Chondrocyte (in vitro differentiated cells): ENCODE data around the gene TOMT. TPM values are rescaled to one million over a fixed set of nuclear protein-coding genes. Genes with fewer than 3 reads are reported as not detected.

Source experiments
- DNase-seq: peaks from one replicate; pipeline ENCODE4 v3.0.0; 2021; ENCODE audit warnings: mixed read lengths, low spot score
- H3K27ac Mint-ChIP-seq: one replicate; pipeline ENCODE4 v1.8.0; 2021; ENCODE audit warnings: mild to moderate bottlenecking, moderate library complexity, mixed read lengths; ENCODE audit not compliant: unreplicated experiment
- H3K27me3 Mint-ChIP-seq: 2 replicates; pipeline ENCODE4 v1.8.0; 2021; ENCODE audit warnings: low read depth, mixed read lengths
- H3K36me3 Mint-ChIP-seq: 2 replicates; pipeline ENCODE4 v1.8.0; 2021; ENCODE audit warnings: low read depth, mixed read lengths
- H3K4me1 Mint-ChIP-seq: 2 replicates; pipeline ENCODE4 v1.8.0; 2021; ENCODE audit warnings: low read depth, mild to moderate bottlenecking, mixed read lengths
- H3K4me3 Mint-ChIP-seq: one replicate; pipeline ENCODE4 v1.8.0; 2021; ENCODE audit warnings: mild to moderate bottlenecking, moderate library complexity, mixed read lengths; ENCODE audit not compliant: unreplicated experiment
- H3K9me3 Mint-ChIP-seq: 2 replicates; pipeline ENCODE4 v1.8.0; 2021; ENCODE audit warnings: low read depth, mixed read lengths
- long read RNA-seq: library from polyadenylated mRNA; stranded (forward); transcript quantifications from one replicate; pipeline ENCODE4 v2.0.0, GENCODE V29; 2021
- total RNA-seq: library from RNA; stranded (reverse); gene quantifications from 3 replicates; pipeline ENCODE4 v1.2.1, GENCODE V29; 2021
- TF ChIP-seq, protein P1 (sequence below): fragments of 200-600 bp; sonication (generic); IDR thresholded peaks from 2 replicates; pipeline ENCODE4 v1.5.0; 2021; ENCODE audit warnings: antibody characterized with exemption, mild to moderate bottlenecking, moderate library complexity

TOMT gene
- not detected in 3 replicates for total RNA-seq
- long read RNA-seq = 0 reads

DNA sequence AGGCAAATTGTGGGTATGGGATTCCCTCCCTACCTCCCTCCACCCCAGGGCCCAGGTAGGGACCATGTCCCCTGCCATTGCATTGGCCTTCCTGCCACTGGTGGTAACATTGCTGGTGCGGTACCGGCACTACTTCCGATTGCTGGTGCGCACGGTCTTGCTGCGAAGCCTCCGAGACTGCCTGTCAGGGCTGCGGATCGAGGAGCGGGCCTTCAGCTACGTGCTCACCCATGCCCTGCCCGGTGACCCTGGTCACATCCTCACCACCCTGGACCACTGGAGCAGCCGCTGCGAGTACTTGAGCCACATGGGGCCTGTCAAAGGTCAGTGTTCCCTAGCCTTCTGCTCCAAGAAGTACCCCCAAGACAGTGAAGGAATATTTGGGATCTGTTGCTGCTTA, at the start of gene TOMT:
Gene TOMT (plus strand): TSS at position 37 of the 400 bp plus-strand sequence. CDS start 28 bp downstream, at position 65.
- Mint-ChIP-seq H3K27me3 (no peaks in the 10 kb centered on the region), H3K4me3 (no peak within 1 kb of the TSS), H3K9me3 (no peaks in the 10 kb centered on the region), H3K4me1 (peaks cover 30% of the 10 kb centered on the region), H3K36me3 (peaks cover 5% of the 10 kb centered on the region), H3K27ac (no peak within 1 kb of the TSS)
- TF ChIP-seq, protein P1, sequence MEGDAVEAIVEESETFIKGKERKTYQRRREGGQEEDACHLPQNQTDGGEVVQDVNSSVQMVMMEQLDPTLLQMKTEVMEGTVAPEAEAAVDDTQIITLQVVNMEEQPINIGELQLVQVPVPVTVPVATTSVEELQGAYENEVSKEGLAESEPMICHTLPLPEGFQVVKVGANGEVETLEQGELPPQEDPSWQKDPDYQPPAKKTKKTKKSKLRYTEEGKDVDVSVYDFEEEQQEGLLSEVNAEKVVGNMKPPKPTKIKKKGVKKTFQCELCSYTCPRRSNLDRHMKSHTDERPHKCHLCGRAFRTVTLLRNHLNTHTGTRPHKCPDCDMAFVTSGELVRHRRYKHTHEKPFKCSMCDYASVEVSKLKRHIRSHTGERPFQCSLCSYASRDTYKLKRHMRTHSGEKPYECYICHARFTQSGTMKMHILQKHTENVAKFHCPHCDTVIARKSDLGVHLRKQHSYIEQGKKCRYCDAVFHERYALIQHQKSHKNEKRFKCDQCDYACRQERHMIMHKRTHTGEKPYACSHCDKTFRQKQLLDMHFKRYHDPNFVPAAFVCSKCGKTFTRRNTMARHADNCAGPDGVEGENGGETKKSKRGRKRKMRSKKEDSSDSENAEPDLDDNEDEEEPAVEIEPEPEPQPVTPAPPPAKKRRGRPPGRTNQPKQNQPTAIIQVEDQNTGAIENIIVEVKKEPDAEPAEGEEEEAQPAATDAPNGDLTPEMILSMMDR = no peak
- DNase-seq = no peak

- Mint-ChIP-seq H3K27me3 (no peaks in the 10 kb centered on the region), H3K4me3 (peak overlapping the region; percentile 7), H3K36me3 (no peaks in the 10 kb centered on the region), H3K9me3 (no peaks in the 10 kb centered on the region), H3K4me1 (peaks cover 10% of the 10 kb centered on the region), H3K27ac (peak overlapping the region; percentile 93)
- TF ChIP-seq, protein P1 = no peak
- DNase-seq = no peak
Observed at GRCh38 chr11:72058416-72059034, 47.2 kb upstream of the TOMT start.

- H3K27ac Mint-ChIP-seq = no peak overlapping the region
Observed at GRCh38 chr11:72061739-72062396, 43.9 kb upstream of the TOMT start.

GRCh38 chr11:72066855-72067254, 38.9 kb upstream of the TOMT start:
- Mint-ChIP-seq H3K36me3 (peaks cover 1% of the 10 kb centered on the region), H3K27ac (no peak overlapping the region), H3K9me3 (no peaks in the 10 kb centered on the region), H3K4me1 (peaks cover 32% of the 10 kb centered on the region), H3K27me3 (no peaks in the 10 kb centered on the region), H3K4me3 (no peak overlapping the region)
- TF ChIP-seq, protein P1 = no peak
- DNase-seq = no peak

More at GRCh38 chr11:72061739-72062396, 43.9 kb upstream of the TOMT start:
- Mint-ChIP-seq H3K4me3 (no peak overlapping the region), H3K36me3 (no peaks in the 10 kb centered on the region), H3K27me3 (no peaks in the 10 kb centered on the region), H3K4me1 (peaks cover 13% of the 10 kb centered on the region), H3K9me3 (no peaks in the 10 kb centered on the region)
- no peak for DNase-seq
- TF ChIP-seq, protein P1 = no peak

- TF ChIP-seq, protein P1 = no peak
- DNase-seq = no peak
- Mint-ChIP-seq H3K4me3 (no peak overlapping the region), H3K27me3 (no peaks in the 10 kb centered on the region), H3K4me1 (peaks cover 36% of the 10 kb centered on the region), H3K27ac (peak overlapping the region; percentile 8), H3K36me3 (peaks cover 1% of the 10 kb centered on the region), H3K9me3 (no peaks in the 10 kb centered on the region)
Observed at GRCh38 chr11:72067266-72067665, 38.5 kb upstream of the TOMT start.
